Sigmoid colon (tissue), 7 donors: ENCODE results near the gene MC1R. TPM values are rescaled to one million over a fixed set of nuclear protein-coding genes. Genes with fewer than 3 reads are reported as not detected.

ENCODE experiments used
- DNase-seq: peaks from one replicate; pipeline ENCODE4 v3.0.0-alpha.2; 2019
- H3K27ac ChIP-seq, 4 donors: fragments of 200-600 bp; sonication (generic); one replicate each; pipeline ENCODE4 v1.5.1; 2016 to 2019; ENCODE audit warnings: mild to moderate bottlenecking in 1 of 4
- H3K27me3 ChIP-seq, 3 donors: fragments of 200-600 bp; sonication (generic); one replicate each; pipeline ENCODE4 v1.5.1; 2019; ENCODE audit warnings: mild to moderate bottlenecking in 1 of 3
- H3K36me3 ChIP-seq, 4 donors: fragments of 200-600 bp; sonication (generic); one replicate each; pipeline ENCODE4 v1.5.1; 2016 to 2019
- H3K4me1 ChIP-seq, 4 donors: fragments of 200-600 bp; sonication (generic); one replicate each; pipeline ENCODE4 v1.5.1; 2017 to 2019
- H3K4me3 ChIP-seq, 4 donors: fragments of 200-600 bp; sonication (generic); one replicate each; pipeline ENCODE4 v1.5.1; 2017 to 2019; ENCODE audit warnings: mild to moderate bottlenecking in 2 of 4, moderate library complexity in 1 of 4
- H3K9me3 ChIP-seq, 4 donors: fragments of 200-600 bp in 3 of 4; sonication (generic) in 3 of 4; one replicate each; pipeline versions ENCODE4 v1.5.1 to v1.6.1; 2013 to 2019
- EP300 ChIP-seq, 4 donors: sonication (generic); formaldehyde crosslinking; IDR thresholded peaks; one replicate each; pipeline ENCODE4 v1.6.1; 2017; ENCODE audit warnings: antibody characterized with exemption in 4 of 4
- POLR2A ChIP-seq, 2 donors: fragments of 450-650 bp; IDR thresholded peaks; one replicate each; pipeline ENCODE4 v1.6.1; 2016; ENCODE audit warnings: antibody characterized with exemption in 2 of 2, mild to moderate bottlenecking in 2 of 2, moderate library complexity in 2 of 2
- POLR2AphosphoS5 ChIP-seq, 4 donors: sonication (generic); formaldehyde crosslinking; IDR thresholded peaks; one replicate each; pipeline ENCODE4 v1.6.1; 2017; ENCODE audit warnings: antibody characterized with exemption in 4 of 4
- WGBS, 2 donors: extraction: QIAGEN DNeasy Blood & Tissue Kit; methylation state at CpG; one replicate each; pipeline ENCODE4 v1.1.7; 2013; 5-methylcytosine and 5-hydroxymethylcytosine counted together
- intact Hi-C: fragments of 100-400 bp; cut with DNase I; formaldehyde crosslinking; loops from one replicate; pipeline ENCODE4 v1.15.1; 2023
- polyA plus RNA-seq, 3 donors: library from polyadenylated mRNA; stranded (reverse); fragments of 200-250 nt; gene quantifications; one replicate each; pipeline ENCODE4 v1.2.3, GENCODE V29; 2013
- total RNA-seq, 4 donors: library from RNA; depleted of rRNA; stranded (reverse); fragments of >200 nt; gene quantifications; one replicate each; pipeline ENCODE4 v1.1.0, GENCODE V29; 2016
- TF ChIP-seq, protein P1 (sequence below), 4 experiments: fragments of 450-650 bp in 3 of 4; fragments of 200-600 bp in 1 of 4; IDR thresholded peaks; one replicate each; pipeline ENCODE4 v1.5.1; 2016 to 2019; ENCODE audit warnings: antibody characterized with exemption in 4 of 4, mild to moderate bottlenecking in 3 of 4, moderate library complexity in 2 of 4
- donor health status: healthy with polysubstance abuse.
- donor health status: Bipolar disorder and iron deficiency.
- donor health status: healthy.

Gene MC1R
- total and polyA plus RNA-seq, 7 donors, result 2.1 to 8.0 (median 4.9) TPM; not detected in 2

DNA sequence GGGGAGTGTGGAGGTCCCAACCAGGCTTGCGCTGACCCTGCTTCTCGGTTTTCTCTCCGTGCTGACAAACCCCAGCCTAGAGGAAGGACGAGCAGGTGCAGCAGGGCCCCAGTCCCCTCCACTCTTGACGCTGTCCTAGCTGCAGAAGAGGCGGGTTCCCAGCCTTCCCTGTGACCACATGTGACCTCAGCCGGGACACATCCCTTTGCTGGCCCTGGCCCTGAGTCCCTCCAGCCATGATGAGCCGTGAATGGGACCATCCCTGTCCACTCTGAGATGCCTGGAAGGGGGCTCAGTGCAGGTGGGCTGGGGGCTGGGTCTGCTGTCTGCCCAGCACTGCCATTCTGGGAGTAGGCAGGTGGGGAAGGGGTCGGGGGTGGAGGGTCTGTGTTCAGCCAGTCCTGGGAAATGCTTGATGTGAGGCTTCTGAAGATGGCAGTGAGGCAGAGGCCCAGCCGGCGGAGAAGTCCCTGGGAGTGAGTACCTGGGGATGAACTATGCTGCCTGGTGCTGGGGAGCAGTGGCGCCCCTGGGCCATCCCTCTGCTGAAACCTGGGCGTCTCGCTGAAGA lies 2.6 kb downstream of the MC1R start:
- intact Hi-C loops, result no loop called here

GRCh38 chr16:89921702-89922476 lies 3.2 kb downstream of the MC1R start:
- Histone ChIP-seq H3K9me3 (no peaks in the 10 kb centered on the region), H3K4me1 (peaks cover 0 to 82% (median 70%) of the 10 kb centered on the region in 4 donors), H3K4me3 (peak overlapping the region in 3 of 4 donors; percentile 51 to 63 (median 63)), H3K27me3 (peaks cover 9 to 46% (median 30%) of the 10 kb centered on the region in 3 donors), H3K27ac (peak overlapping the region; percentile 62 to 98 (median 84)), H3K36me3 (no peaks in the 10 kb centered on the region)
- peak; percentile 93 for DNase-seq
- 8% methylated on average over 22 of the region's 22 CpGs for WGBS, 2 donors
- intact Hi-C loops, result no loop called here
- TF ChIP-seq EP300 (IDR thresholded peaks at IDR 0.05) (peak in 1 of 4 donors; percentile 29), POLR2AphosphoS5 (IDR thresholded peaks at IDR 0.05) (peak in 3 of 4 donors; percentile 29 to 87 (median 56)), POLR2A (IDR thresholded peaks at IDR 0.05) (no peak)
- TF ChIP-seq, protein P1, sequence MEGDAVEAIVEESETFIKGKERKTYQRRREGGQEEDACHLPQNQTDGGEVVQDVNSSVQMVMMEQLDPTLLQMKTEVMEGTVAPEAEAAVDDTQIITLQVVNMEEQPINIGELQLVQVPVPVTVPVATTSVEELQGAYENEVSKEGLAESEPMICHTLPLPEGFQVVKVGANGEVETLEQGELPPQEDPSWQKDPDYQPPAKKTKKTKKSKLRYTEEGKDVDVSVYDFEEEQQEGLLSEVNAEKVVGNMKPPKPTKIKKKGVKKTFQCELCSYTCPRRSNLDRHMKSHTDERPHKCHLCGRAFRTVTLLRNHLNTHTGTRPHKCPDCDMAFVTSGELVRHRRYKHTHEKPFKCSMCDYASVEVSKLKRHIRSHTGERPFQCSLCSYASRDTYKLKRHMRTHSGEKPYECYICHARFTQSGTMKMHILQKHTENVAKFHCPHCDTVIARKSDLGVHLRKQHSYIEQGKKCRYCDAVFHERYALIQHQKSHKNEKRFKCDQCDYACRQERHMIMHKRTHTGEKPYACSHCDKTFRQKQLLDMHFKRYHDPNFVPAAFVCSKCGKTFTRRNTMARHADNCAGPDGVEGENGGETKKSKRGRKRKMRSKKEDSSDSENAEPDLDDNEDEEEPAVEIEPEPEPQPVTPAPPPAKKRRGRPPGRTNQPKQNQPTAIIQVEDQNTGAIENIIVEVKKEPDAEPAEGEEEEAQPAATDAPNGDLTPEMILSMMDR (IDR thresholded peaks at IDR 0.05), result no peak

More for the DNA sequence above, 2.6 kb downstream of the MC1R start:
- Histone ChIP-seq H3K9me3 (no peaks in the 10 kb centered on the region), H3K36me3 (no peaks in the 10 kb centered on the region), H3K4me1 (peaks cover 0 to 77% (median 65%) of the 10 kb centered on the region in 4 donors), H3K4me3 (no peak overlapping the region), H3K27me3 (peaks cover 9 to 39% (median 29%) of the 10 kb centered on the region in 3 donors), H3K27ac (peak overlapping the region; percentile 7 to 98 (median 84))
- no peak for DNase-seq
- TF ChIP-seq POLR2AphosphoS5 (IDR thresholded peaks at IDR 0.05) (no peak), EP300 (IDR thresholded peaks at IDR 0.05) (no peak), POLR2A (IDR thresholded peaks at IDR 0.05) (no peak)
- TF ChIP-seq, protein P1 (IDR thresholded peaks at IDR 0.05), result no peak
- WGBS, 2 donors, result 26 to 35% methylated on average over 14 of the region's 14 CpGs

DNA sequence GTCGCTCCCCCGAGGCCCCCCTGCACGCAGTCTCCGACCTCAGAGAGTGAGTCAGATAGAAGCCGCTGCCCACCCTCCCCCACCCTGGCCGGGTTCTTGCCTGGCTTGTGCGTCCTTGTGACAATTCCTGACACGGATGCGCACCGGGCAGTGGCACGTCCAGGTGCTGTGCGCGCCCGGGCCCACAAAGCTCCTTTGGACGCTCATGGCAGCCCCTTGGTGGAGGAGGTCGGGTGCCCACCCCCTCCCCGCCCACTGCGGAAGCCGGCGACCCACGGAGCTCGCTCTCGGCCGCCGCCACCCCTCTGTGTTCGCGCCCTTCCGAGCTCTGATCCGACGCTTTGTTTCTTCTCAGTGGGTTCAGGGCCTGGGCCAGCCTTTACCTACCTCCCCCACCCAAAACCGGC lies 3.8 kb downstream of the MC1R start:
- Histone ChIP-seq H3K9me3 (no peaks in the 10 kb centered on the region), H3K36me3 (no peaks in the 10 kb centered on the region), H3K27ac (peak overlapping the region; percentile 62 to 98 (median 84)), H3K4me1 (peaks cover 0 to 77% (median 66%) of the 10 kb centered on the region in 4 donors), H3K27me3 (peaks cover 9 to 46% (median 30%) of the 10 kb centered on the region in 3 donors), H3K4me3 (peak overlapping the region; percentile 45 to 63 (median 57))
- DNase-seq, result peak; percentile 92
- WGBS, 2 donors, result 1% methylated on average over 31 of the region's 31 CpGs
- intact Hi-C loops, result no loop called here
- peak in 2 of 4 donors; percentile 35 to 89 for TF ChIP-seq POLR2AphosphoS5 (IDR thresholded peaks at IDR 0.05)
- TF ChIP-seq, protein P1 (IDR thresholded peaks at IDR 0.05), result no peak

GRCh38 chr16:89922884-89923639 lies 4.4 kb downstream of the MC1R start, which contains the start of gene TUBB3:
TSS of gene TUBB3 (plus strand) at chr16:89923342. CDS start at chr16:89923402, 60 bp downstream.
- Histone ChIP-seq H3K4me1 (peaks cover 0 to 71% (median 61%) of the 10 kb centered on the region in 4 donors), H3K27me3 (peaks cover 9 to 46% (median 30%) of the 10 kb centered on the region in 3 donors), H3K4me3 (peak within 1 kb of the TSS; percentile 45 to 63 (median 57)), H3K9me3 (no peaks in the 10 kb centered on the region), H3K36me3 (no peaks in the 10 kb centered on the region), H3K27ac (peak within 1 kb of the TSS; percentile 62 to 98 (median 84))
- DNase-seq, result no peak
- 1% methylated on average over 88 of the region's 88 CpGs for WGBS, 2 donors
- TF ChIP-seq POLR2AphosphoS5 (IDR thresholded peaks at IDR 0.05), result peak in 3 of 4 donors; percentile 26 to 60 (median 27)
- TF ChIP-seq, protein P1 (IDR thresholded peaks at IDR 0.05), result no peak
- intact Hi-C loops, result no loop called here
